Mucosa of descending colon (tissue), 3 donors: Measurements from ENCODE around the gene NUMB. TPM values are rescaled to one million over a fixed set of nuclear protein-coding genes. Genes with fewer than 3 reads are reported as not detected.

Experiments used
- ATAC-seq: fragments of 200-7000 bp; cut with Tn5 transposase; one replicate; pipeline ENCODE4 v1.9.1; 2020; ENCODE audit warnings: mild to moderate bottlenecking, moderate library complexity
- DNase-seq, 3 donors: peaks; one replicate each; pipeline ENCODE4 v3.0.0-alpha.2; 2020
- H3K36me3 ChIP-seq: fragments of 200-600 bp; one replicate; pipeline ENCODE4 v1.8.0; 2021; ENCODE audit warnings: low read depth, mild to moderate bottlenecking
- H3K4me1 ChIP-seq: fragments of 200-600 bp; one replicate; pipeline ENCODE4 v1.8.0; 2021; ENCODE audit warnings: low read depth, mild to moderate bottlenecking
- H3K4me3 ChIP-seq: fragments of 200-600 bp; one replicate; pipeline ENCODE4 v1.8.0; 2021; ENCODE audit warnings: mild to moderate bottlenecking
- H3K9me3 ChIP-seq: fragments of 200-600 bp; one replicate; pipeline ENCODE4 v1.8.0; 2021; ENCODE audit warnings: mild to moderate bottlenecking
- intact Hi-C, 2 donors: fragments of 100-400 bp; cut with DNase I in 1 of 2; cut with micrococcal nuclease in 1 of 2; formaldehyde crosslinking; loops; one replicate each; pipeline versions ENCODE4 v1.11.0 to v1.11.1; 2022; cut with DNase I, micrococcal nuclease
- total RNA-seq, 3 donors: library from RNA; stranded (reverse); fragmentation: NEBNext Ultra II Directional in 2 of 3; extraction: Animal tissue kit (Norgen Biotek cat#: 25700) in 2 of 3; gene quantifications; one replicate each; pipeline versions ENCODE4 v1.2.1 to v1.2.4, GENCODE V29; 2021 to 2023
- TF ChIP-seq, protein P1 (sequence below): fragments of 200-600 bp; IDR thresholded peaks from one replicate; pipeline ENCODE4 v1.8.0; 2022; ENCODE audit warnings: antibody characterized with exemption, mild to moderate bottlenecking
- donor health status: DM: no; HTN: no; CAD: no; lungs with moderate emphysema.
- donor health status: DM: no; HTN: no; CAD: no.
- donor health status: DM: no; HTN: yes; CAD: no.

The NUMB gene
- total RNA-seq, 3 donors from 2014 or later: 98.5 to 115 (median 112) TPM

DNA sequence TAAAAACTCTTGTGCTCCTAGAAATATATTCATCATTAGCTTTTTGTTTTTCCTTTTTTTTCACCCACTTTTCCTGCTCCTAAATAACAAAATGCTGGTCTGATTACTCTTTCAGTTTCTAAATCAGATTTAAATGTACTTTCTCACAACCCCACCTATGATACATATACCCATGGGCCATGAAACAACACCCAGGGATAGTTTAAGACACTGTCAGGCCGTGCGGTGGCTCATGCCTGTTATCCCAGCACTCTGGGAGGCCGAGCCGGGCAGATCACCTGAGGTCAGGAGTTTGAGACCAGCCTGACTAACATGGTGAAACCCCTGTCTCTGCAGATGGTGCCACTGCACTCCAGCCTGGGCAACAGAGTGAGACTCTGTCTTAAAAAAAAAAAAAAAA lies 1.6 kb upstream of the NUMB start:
- TF ChIP-seq, protein P1, sequence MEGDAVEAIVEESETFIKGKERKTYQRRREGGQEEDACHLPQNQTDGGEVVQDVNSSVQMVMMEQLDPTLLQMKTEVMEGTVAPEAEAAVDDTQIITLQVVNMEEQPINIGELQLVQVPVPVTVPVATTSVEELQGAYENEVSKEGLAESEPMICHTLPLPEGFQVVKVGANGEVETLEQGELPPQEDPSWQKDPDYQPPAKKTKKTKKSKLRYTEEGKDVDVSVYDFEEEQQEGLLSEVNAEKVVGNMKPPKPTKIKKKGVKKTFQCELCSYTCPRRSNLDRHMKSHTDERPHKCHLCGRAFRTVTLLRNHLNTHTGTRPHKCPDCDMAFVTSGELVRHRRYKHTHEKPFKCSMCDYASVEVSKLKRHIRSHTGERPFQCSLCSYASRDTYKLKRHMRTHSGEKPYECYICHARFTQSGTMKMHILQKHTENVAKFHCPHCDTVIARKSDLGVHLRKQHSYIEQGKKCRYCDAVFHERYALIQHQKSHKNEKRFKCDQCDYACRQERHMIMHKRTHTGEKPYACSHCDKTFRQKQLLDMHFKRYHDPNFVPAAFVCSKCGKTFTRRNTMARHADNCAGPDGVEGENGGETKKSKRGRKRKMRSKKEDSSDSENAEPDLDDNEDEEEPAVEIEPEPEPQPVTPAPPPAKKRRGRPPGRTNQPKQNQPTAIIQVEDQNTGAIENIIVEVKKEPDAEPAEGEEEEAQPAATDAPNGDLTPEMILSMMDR: no peak
- DNase-seq: peak in 2 of 3 donors; percentile 17 to 45
- H3K4me3 ChIP-seq: no peak overlapping the region
- no peaks in the 10 kb centered on the region for H3K36me3 ChIP-seq
- intact Hi-C loops: no loop called here
- peaks cover 54% of the 10 kb centered on the region for H3K4me1 ChIP-seq
- no peak for ATAC-seq
- no peaks in the 10 kb centered on the region for H3K9me3 ChIP-seq

DNA sequence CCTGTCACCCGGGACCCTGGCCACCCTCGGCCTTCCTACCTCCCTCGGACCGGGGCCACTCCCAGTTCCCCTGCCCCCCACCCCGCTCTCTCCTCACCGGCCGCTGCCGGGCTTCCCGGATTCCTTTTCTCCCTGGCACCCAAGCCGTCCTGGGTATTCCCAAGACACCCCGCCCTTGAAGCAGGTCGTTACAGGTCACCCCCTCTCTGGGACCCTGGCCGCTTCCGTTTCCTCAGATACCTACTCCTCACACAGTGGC lies 493 bp downstream of the NUMB start:
- DNase-seq (peak; percentile 59 to 78 (median 73)), ATAC-seq (peak; percentile 23)
- TF ChIP-seq, protein P1: no peak
- H3K4me1 ChIP-seq: peaks cover 45% of the 10 kb centered on the region
- H3K4me3 ChIP-seq: peak overlapping the region; percentile 82
- no peaks in the 10 kb centered on the region for H3K36me3 ChIP-seq
- intact Hi-C loops: no loop called here
- H3K9me3 ChIP-seq: no peaks in the 10 kb centered on the region

DNA sequence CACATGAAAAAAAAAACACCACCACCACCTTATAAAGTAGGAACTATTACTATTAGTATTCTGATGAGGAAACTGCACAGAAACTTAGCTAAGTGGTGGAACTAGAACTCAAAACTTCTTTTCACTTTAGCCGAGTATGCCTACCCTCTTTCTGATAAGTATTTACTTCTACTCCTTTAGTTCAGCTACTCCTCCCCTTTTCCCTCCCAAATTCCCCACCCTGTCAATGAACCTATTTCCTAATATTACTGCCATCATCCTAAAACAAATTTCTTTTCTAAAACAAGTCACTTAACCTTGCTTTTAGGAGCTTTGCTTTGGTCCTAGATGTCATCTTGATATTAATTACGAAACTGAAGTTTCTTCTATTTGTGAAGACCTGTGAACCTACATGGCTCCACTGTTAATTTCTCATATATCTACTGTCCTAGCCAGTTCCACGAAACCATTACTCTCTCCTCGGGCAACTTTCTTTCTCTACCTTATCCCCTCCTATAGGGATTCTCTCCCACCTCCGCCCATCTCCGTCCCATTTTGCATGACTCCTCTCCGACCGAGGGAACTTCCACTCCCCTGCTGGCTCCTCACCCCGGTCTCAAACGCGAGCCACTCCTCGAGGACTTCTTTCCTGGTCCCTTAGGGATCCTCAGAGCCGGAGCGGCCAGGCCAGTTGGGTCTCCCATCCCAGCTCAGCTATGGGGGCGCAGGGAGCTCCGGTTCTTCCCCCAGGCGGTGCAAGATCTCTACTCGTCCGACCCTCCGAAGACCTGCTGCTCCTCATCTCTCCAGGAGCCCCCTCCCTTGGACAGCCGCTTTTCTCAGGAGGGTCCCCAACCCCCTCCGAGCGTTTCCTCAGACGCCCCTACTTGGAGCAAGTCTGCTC lies 1.1 kb downstream of the NUMB start:
- TF ChIP-seq, protein P1: no peak
- intact Hi-C loops: no loop called here
- no peaks in the 10 kb centered on the region for H3K36me3 ChIP-seq
- ATAC-seq (peak; percentile 21), DNase-seq (peak in 2 of 3 donors; percentile 64 to 75)
- no peaks in the 10 kb centered on the region for H3K9me3 ChIP-seq
- peak overlapping the region; percentile 82 for H3K4me3 ChIP-seq
- H3K4me1 ChIP-seq: peaks cover 47% of the 10 kb centered on the region

DNA sequence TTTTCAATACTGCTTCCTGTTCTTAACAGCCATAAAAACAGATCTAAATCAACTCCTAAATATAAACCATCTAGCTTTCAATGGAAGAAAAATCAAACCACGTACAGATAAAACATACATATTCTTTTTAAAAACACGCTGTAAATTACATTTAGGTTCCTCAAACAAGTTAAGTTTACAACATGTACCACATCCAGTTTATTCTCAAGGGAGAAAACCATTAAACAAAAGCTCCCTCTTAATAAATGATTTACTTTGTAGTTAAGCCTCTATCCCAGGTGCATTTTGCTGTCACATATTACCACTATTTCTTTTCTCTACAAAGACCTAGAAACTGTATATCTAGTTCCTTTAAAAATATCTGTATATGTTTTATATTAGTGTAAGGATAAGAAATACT lies 3.1 kb downstream of the NUMB start:
- no peaks in the 10 kb centered on the region for H3K9me3 ChIP-seq
- TF ChIP-seq, protein P1: no peak
- peaks cover 36% of the 10 kb centered on the region for H3K4me1 ChIP-seq
- ATAC-seq (no peak), DNase-seq (no peak)
- no peak overlapping the region for H3K4me3 ChIP-seq
- H3K36me3 ChIP-seq: no peaks in the 10 kb centered on the region
- intact Hi-C loops: no loop called here

DNA sequence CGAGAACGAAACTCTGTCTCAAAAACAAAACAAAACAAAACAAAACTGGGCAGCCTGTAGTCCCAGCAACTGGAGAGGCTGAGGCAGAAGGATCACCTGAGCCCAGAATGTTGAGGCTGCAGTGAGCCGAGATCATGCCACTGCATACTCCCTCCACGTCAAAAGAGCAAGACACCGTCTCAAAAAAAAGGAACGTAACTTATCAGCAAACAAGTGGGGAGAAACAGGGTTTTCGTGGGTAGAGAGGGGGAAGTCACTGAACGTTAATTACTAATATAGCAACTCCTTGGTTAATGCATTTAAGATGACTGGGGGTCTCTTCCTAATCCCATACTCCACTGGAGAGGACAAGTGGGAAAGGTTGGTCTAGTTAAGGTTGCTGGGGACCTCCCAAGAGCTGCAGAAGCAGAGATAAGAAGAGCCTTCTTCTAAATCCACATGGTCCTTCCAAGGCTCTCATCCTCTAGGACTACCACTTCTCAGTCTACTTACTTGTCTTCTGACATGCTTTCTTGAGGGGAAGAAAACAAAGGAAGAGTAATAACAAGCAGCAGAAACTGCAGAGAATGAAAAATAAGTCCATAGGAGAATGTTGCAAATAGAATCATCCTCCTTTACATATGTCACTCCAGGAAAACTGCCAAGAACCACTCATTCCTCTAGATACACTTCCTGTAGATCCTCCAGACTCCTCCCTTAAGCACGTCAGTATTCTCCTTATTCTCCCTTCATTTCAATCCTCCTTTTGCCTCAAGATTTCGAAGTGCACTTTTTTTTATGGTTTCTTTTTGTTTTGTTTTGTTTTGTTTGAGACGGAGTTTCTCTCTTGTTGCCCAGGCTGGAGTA lies 5.8 kb downstream of the NUMB start:
- H3K4me1 ChIP-seq: peaks cover 28% of the 10 kb centered on the region
- no peak overlapping the region for H3K4me3 ChIP-seq
- DNase-seq (peak in 1 of 3 donors; percentile 25), ATAC-seq (peak; percentile 49)
- H3K9me3 ChIP-seq: no peaks in the 10 kb centered on the region
- intact Hi-C loops: no loop called here
- H3K36me3 ChIP-seq: no peaks in the 10 kb centered on the region
- TF ChIP-seq, protein P1: no peak
